ENCODE data around the gene P2RY2.
A peak's percentile ranks its signal among the peaks of the same experiment; 100 is the strongest.
"Not testable (repeated sequence)": the region's sequence is repeated elsewhere in the genome, so short reads cannot be mapped to it uniquely, and the experiment has no call there.

The P2RY2 gene

GRCh38 chr11:73229896-73230875 lies 12.1 kb downstream of the P2RY2 start:
- DNase-seq = no peak

GRCh38 chr11:73230931-73231330 lies 12.8 kb downstream of the P2RY2 start:
- no peak for DNase-seq

- DNase-seq = not testable (repeated sequence)
Observed at GRCh38 chr11:73232487-73232886, 14.4 kb downstream of the P2RY2 start.

GRCh38 chr11:73233211-73233610 lies 15.1 kb downstream of the P2RY2 start:
- no peak for DNase-seq

GRCh38 chr11:73233692-73234470 lies 15.8 kb downstream of the P2RY2 start:
- no peak for DNase-seq

- DNase-seq = no peak
Observed at GRCh38 chr11:73234471-73235181, 16.5 kb downstream of the P2RY2 start.

- DNase-seq = no peak
Observed at GRCh38 chr11:73235236-73235786, 17.2 kb downstream of the P2RY2 start.

- no peak for DNase-seq
Observed at GRCh38 chr11:73236205-73236765, 18.2 kb downstream of the P2RY2 start.

GRCh38 chr11:73236854-73237253 lies 18.8 kb downstream of the P2RY2 start:
- DNase-seq = no peak

GRCh38 chr11:73237471-73238290 lies 19.6 kb downstream of the P2RY2 start:
- DNase-seq = no peak

- DNase-seq = no peak
Observed at GRCh38 chr11:73239111-73239521, 21.0 kb downstream of the P2RY2 start.

GRCh38 chr11:73239571-73240189 lies 21.6 kb downstream of the P2RY2 start:
- DNase-seq = no peak

- DNase-seq = no peak
Observed at GRCh38 chr11:73240190-73240781, 22.2 kb downstream of the P2RY2 start.

GRCh38 chr11:73241300-73241699 lies 23.2 kb downstream of the P2RY2 start:
- DNase-seq = no peak

- DNase-seq = peak; percentile 63
Observed at GRCh38 chr11:73242251-73243092, 24.4 kb downstream of the P2RY2 start.

GRCh38 chr11:73243093-73243485 lies 25.0 kb downstream of the P2RY2 start:
- DNase-seq = no peak

- no peak for DNase-seq
Observed at GRCh38 chr11:73244589-73245240, 26.6 kb downstream of the P2RY2 start.

- DNase-seq = no peak
Observed at GRCh38 chr11:73245461-73245860, 27.4 kb downstream of the P2RY2 start.

- no peak for DNase-seq
Observed at GRCh38 chr11:73246303-73246702, 28.2 kb downstream of the P2RY2 start.
